Large intestine (tissue), 12 donors: Measurements from ENCODE around the gene TTC7B. TPM values are rescaled to one million over a fixed set of nuclear protein-coding genes. Genes with fewer than 3 reads are reported as not detected.
"Not testable (repeated sequence)": the region's sequence is repeated elsewhere in the genome, so short reads cannot be mapped to it uniquely, and the experiment has no call there.

Experiments
- DNase-seq, 2 donors: peaks; one replicate each; pipeline versions ENCODE4 v3.0.0 to v3.0.0-alpha.2; 2013
- H3K27ac ChIP-seq: one replicate; pipeline ENCODE4 v1.5.1; 2013; ENCODE audit warnings: low read length
- H3K27me3 ChIP-seq: 2 replicates; pipeline ENCODE4 v1.6.1; 2013; ENCODE audit warnings: low read length; ENCODE audit not compliant: control insufficient read depth, insufficient read depth
- H3K36me3 ChIP-seq: 2 replicates; pipeline ENCODE4 v1.6.1; 2013; ENCODE audit warnings: low read length; ENCODE audit not compliant: control insufficient read depth, insufficient read depth
- H3K4me1 ChIP-seq: one replicate; pipeline ENCODE4 v1.6.1; 2013; ENCODE audit warnings: low read length; ENCODE audit not compliant: control insufficient read depth, insufficient read depth
- H3K4me3 ChIP-seq: one replicate; pipeline ENCODE4 v1.5.1; 2013; ENCODE audit warnings: low read length
- H3K9me3 ChIP-seq: one replicate; pipeline ENCODE4 v1.6.1; 2013; ENCODE audit warnings: mild to moderate bottlenecking, low read depth, low read length, moderate library complexity; ENCODE audit not compliant: control insufficient read depth
- WGBS: methylation state at CpG from one replicate; pipeline ENCODE4 v1.1.5; 2013; ENCODE audit warnings: low lambda C conversion rate; ENCODE audit not compliant: insufficient coverage; 5-methylcytosine and 5-hydroxymethylcytosine counted together
- long read RNA-seq, 11 donors: transcript quantifications; one replicate each; lab custom pipeline, GENCODE V29; 2026
- polyA plus RNA-seq: library from polyadenylated mRNA; unstranded; fragments of 120-200 nt; gene quantifications from one replicate; pipeline ENCODE4 v1.2.1, GENCODE V29; 2013

TTC7B gene
- 12.2 TPM for polyA plus RNA-seq
- long read RNA-seq, donor 1, full-length matches to known transcripts, result 1 of 1 reads
- long read RNA-seq, donor 1, partial matches to known transcripts, result 0 of 1 reads
- long read RNA-seq, donor 1, other reads (novel, unspliced or antisense), result 0 of 1 reads
- long read RNA-seq, donor 2, result 0 reads
- long read RNA-seq, donor 3, result 0 reads
- long read RNA-seq, donor 4, result 0 reads
- long read RNA-seq, donor 5, full-length matches to known transcripts, result 2 of 2 reads
- long read RNA-seq, donor 5, partial matches to known transcripts, result 0 of 2 reads
- long read RNA-seq, donor 5, other reads (novel, unspliced or antisense), result 0 of 2 reads
- long read RNA-seq, donor 6, partial matches to known transcripts, result 64 of 64 reads
- long read RNA-seq, donor 6, other reads (novel, unspliced or antisense), result 0 of 64 reads
- long read RNA-seq, donor 7, full-length matches to known transcripts, result 2 of 2 reads
- long read RNA-seq, donor 7, partial matches to known transcripts, result 0 of 2 reads
- long read RNA-seq, donor 7, other reads (novel, unspliced or antisense), result 0 of 2 reads
- long read RNA-seq, donor 8, full-length matches to known transcripts, result 1 of 36 reads
- long read RNA-seq, donor 8, partial matches to known transcripts, result 35 of 36 reads
- long read RNA-seq, donor 8, other reads (novel, unspliced or antisense), result 0 of 36 reads
- long read RNA-seq, donor 9, result 0 reads
- long read RNA-seq, donor 10, partial matches to known transcripts, result 24 of 24 reads
- long read RNA-seq, donor 10, other reads (novel, unspliced or antisense), result 0 of 24 reads
- long read RNA-seq, donor 11, full-length matches to known transcripts, result 1 of 1 reads
- long read RNA-seq, donor 11, partial matches to known transcripts, result 0 of 1 reads
- long read RNA-seq, donor 11, other reads (novel, unspliced or antisense), result 0 of 1 reads

- peaks cover 7% of the 10 kb centered on the region for H3K27me3 ChIP-seq
- WGBS, result no CpG with 5 or more reads among the region's 111 CpGs
- H3K9me3 ChIP-seq, result no peaks in the 10 kb centered on the region
- H3K36me3 ChIP-seq, result no peaks in the 10 kb centered on the region
- H3K4me1 ChIP-seq, result peaks cover 9% of the 10 kb centered on the region
- peak in 1 of 2 donors; percentile 26 for DNase-seq
- no peak within 1 kb of the TSS for H3K27ac ChIP-seq
- H3K4me3 ChIP-seq, result peak within 1 kb of the TSS; percentile 42
Measured at GRCh38 chr14:90815822-90816662, at the start of gene TTC7B. Gene TTC7B (minus strand): TSS chr14:90816430. CDS start chr14:90816295, 135 bp downstream.

- no peak for DNase-seq
- no peak overlapping the region for H3K27ac ChIP-seq
- no CpG with 5 or more reads among the region's 2 CpGs for WGBS
- no peaks in the 10 kb centered on the region for H3K36me3 ChIP-seq
- no peaks in the 10 kb centered on the region for H3K9me3 ChIP-seq
- H3K4me1 ChIP-seq, result no peaks in the 10 kb centered on the region
- no peaks in the 10 kb centered on the region for H3K27me3 ChIP-seq
- H3K4me3 ChIP-seq, result no peak overlapping the region
Measured at GRCh38 chr14:90864741-90865140, 48.5 kb upstream of the TTC7B start.

GRCh38 chr14:90858511-90858910 is 42.3 kb upstream of the TTC7B start:
- H3K27me3 ChIP-seq, result no peaks in the 10 kb centered on the region
- H3K36me3 ChIP-seq, result no peaks in the 10 kb centered on the region
- H3K27ac ChIP-seq, result no peak overlapping the region
- 90% methylated on average over 2 of the region's 5 CpGs for WGBS
- H3K4me1 ChIP-seq, result no peaks in the 10 kb centered on the region
- H3K4me3 ChIP-seq, result no peak overlapping the region
- DNase-seq, result no peak
- no peaks in the 10 kb centered on the region for H3K9me3 ChIP-seq

GRCh38 chr14:90857866-90858265 is 41.6 kb upstream of the TTC7B start:
- DNase-seq, result no peak
- Histone ChIP-seq H3K36me3 (no peaks in the 10 kb centered on the region), H3K4me1 (no peaks in the 10 kb centered on the region), H3K27ac (no peak overlapping the region), H3K4me3 (no peak overlapping the region), H3K27me3 (no peaks in the 10 kb centered on the region), H3K9me3 (no peaks in the 10 kb centered on the region)
- WGBS, result 74% methylated on average over 2 of the region's 6 CpGs

- WGBS, result 100% methylated on average over 1 of the region's 5 CpGs
- H3K9me3 ChIP-seq, H3K27me3 ChIP-seq, DNase-seq, H3K36me3 ChIP-seq, H3K4me3 ChIP-seq, H3K27ac ChIP-seq, H3K4me1 ChIP-seq: not testable (repeated sequence)
Measured at GRCh38 chr14:90856115-90856514, 39.9 kb upstream of the TTC7B start.

GRCh38 chr14:90853116-90853515 is 36.9 kb upstream of the TTC7B start:
- Histone ChIP-seq H3K9me3 (no peaks in the 10 kb centered on the region), H3K27ac (no peak overlapping the region), H3K36me3 (no peaks in the 10 kb centered on the region), H3K27me3 (no peaks in the 10 kb centered on the region), H3K4me3 (no peak overlapping the region), H3K4me1 (no peaks in the 10 kb centered on the region)
- DNase-seq, result no peak

GRCh38 chr14:90851327-90852036 is 35.3 kb upstream of the TTC7B start:
- DNase-seq, result peak in 1 of 2 donors; percentile 54
- no peaks in the 10 kb centered on the region for H3K27me3 ChIP-seq
- H3K36me3 ChIP-seq, result no peaks in the 10 kb centered on the region
- no peaks in the 10 kb centered on the region for H3K9me3 ChIP-seq
- H3K27ac ChIP-seq, result no peak overlapping the region
- H3K4me1 ChIP-seq, result no peaks in the 10 kb centered on the region
- no CpG with 5 or more reads among the region's 5 CpGs for WGBS
- H3K4me3 ChIP-seq, result no peak overlapping the region

GRCh38 chr14:90850487-90850886 is 34.3 kb upstream of the TTC7B start:
- DNase-seq, result peak in 1 of 2 donors; percentile 31
- no peak overlapping the region for H3K4me3 ChIP-seq
- H3K36me3 ChIP-seq, result no peaks in the 10 kb centered on the region
- no peaks in the 10 kb centered on the region for H3K27me3 ChIP-seq
- no peak overlapping the region for H3K27ac ChIP-seq
- no peaks in the 10 kb centered on the region for H3K9me3 ChIP-seq
- WGBS, result no CpG with 5 or more reads among the region's 3 CpGs
- H3K4me1 ChIP-seq, result no peaks in the 10 kb centered on the region

GRCh38 chr14:90849787-90850444 is 33.7 kb upstream of the TTC7B start:
- Histone ChIP-seq H3K36me3 (no peaks in the 10 kb centered on the region), H3K4me1 (no peaks in the 10 kb centered on the region), H3K4me3 (no peak overlapping the region), H3K9me3 (no peaks in the 10 kb centered on the region), H3K27ac (no peak overlapping the region), H3K27me3 (no peaks in the 10 kb centered on the region)
- WGBS, result no CpG with 5 or more reads among the region's 7 CpGs
- DNase-seq, result no peak
